ENCODE results near the gene MAGEB4.

MAGEB4 gene

DNA sequence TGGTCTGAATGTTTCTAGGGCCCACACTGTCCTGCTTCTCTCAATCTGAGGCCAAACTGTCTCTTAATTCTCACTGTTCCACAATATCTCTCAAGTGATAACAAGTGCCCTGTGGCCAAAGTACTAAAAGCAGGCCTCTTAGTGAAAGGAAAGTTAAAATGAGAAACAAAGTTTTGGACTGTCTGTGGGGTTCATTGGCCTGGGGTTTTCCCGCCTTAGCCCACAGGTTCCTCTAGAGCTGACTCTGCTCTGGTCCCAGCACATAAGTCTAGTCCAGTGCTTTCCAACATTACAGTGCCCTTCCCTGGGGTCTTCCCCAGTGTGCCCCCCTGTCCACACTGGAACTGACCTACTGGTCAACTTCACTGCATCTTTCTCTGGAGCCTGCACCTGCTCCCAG, 11.5 kb downstream of the MAGEB4 start:
- Histone ChIP-seq H2AFZ (ENCODE audit: low read length) (no peak overlapping the region), H3F3A (ENCODE audit: low read depth) (no peaks in the 10 kb centered on the region), H3K4me3 (ENCODE audit: low read length, poor library complexity, severe bottlenecking) (no peak overlapping the region), H3K79me2 (ENCODE audit: insufficient read depth, low read length) (no peaks in the 10 kb centered on the region), H3K36me3 (ENCODE audit: insufficient read depth, low read length) (no peaks in the 10 kb centered on the region), H3K9me2 (replicated peaks; ENCODE audit: low read depth, low read length) (no peaks in the 10 kb centered on the region), H3K9me3 (ENCODE audit: insufficient read depth, low read depth, low read length) (0 out of 2 replicates have a peak, but pooled peaks cover 3% of the 10 kb centered on the region), H3K9ac (ENCODE audit: low read depth, low read length, poor library complexity, severe bottlenecking) (no peak overlapping the region), H4K20me1 (ENCODE audit: insufficient read depth, low read length, poor library complexity, severe bottlenecking) (no peaks in the 10 kb centered on the region), H3K27me3 (ENCODE audit: insufficient read depth, low read length, poor library complexity, severe bottlenecking) (no peaks in the 10 kb centered on the region), H3K4me1 (ENCODE audit: insufficient read depth, low read length, poor library complexity, severe bottlenecking) (no peaks in the 10 kb centered on the region), H3K4me2 (ENCODE audit: low read depth, low read length, poor library complexity, severe bottlenecking) (no peak overlapping the region)
- TF ChIP-seq, protein P1, sequence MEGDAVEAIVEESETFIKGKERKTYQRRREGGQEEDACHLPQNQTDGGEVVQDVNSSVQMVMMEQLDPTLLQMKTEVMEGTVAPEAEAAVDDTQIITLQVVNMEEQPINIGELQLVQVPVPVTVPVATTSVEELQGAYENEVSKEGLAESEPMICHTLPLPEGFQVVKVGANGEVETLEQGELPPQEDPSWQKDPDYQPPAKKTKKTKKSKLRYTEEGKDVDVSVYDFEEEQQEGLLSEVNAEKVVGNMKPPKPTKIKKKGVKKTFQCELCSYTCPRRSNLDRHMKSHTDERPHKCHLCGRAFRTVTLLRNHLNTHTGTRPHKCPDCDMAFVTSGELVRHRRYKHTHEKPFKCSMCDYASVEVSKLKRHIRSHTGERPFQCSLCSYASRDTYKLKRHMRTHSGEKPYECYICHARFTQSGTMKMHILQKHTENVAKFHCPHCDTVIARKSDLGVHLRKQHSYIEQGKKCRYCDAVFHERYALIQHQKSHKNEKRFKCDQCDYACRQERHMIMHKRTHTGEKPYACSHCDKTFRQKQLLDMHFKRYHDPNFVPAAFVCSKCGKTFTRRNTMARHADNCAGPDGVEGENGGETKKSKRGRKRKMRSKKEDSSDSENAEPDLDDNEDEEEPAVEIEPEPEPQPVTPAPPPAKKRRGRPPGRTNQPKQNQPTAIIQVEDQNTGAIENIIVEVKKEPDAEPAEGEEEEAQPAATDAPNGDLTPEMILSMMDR (conservative IDR thresholded peaks at IDR 0.05; ENCODE audit: low read length): no peak
- TF ChIP-seq EZH2phosphoT487 (IDR thresholded peaks at IDR 0.05; ENCODE audit: borderline replicate concordance): no peak

DNA sequence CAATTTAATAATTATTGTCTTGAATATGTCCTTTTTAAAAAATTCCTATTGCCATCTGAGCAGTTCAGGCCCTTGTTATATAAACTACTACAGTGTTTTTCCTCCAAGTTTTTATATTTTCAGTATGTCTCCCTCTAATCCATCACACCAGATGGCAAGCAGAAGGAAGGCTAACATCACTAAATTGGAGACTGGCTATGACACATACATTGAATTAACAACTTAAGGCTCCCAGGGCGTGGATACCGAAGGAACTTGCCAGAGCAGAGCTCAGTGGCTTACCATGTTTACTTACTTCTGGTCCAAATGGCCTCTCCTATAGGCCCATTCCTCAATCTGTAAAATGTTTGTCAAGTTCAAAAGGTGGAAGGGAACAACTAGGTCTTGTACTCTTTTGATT, 18.1 kb downstream of the MAGEB4 start:
- Histone ChIP-seq H2AFZ (ENCODE audit: low read length) (no peak overlapping the region), H3K9me2 (replicated peaks; ENCODE audit: low read depth, low read length) (no peaks in the 10 kb centered on the region), H3F3A (ENCODE audit: low read depth) (no peaks in the 10 kb centered on the region), H3K9me3 (ENCODE audit: insufficient read depth, low read depth, low read length) (0 out of 2 replicates have a peak, but pooled peaks cover 3% of the 10 kb centered on the region), H3K27me3 (ENCODE audit: insufficient read depth, low read length, poor library complexity, severe bottlenecking) (no peaks in the 10 kb centered on the region), H3K4me1 (ENCODE audit: insufficient read depth, low read length, poor library complexity, severe bottlenecking) (peaks cover under 1% of the 10 kb centered on the region), H3K4me2 (ENCODE audit: low read depth, low read length, poor library complexity, severe bottlenecking) (no peak overlapping the region), H3K4me3 (ENCODE audit: low read length, poor library complexity, severe bottlenecking) (no peak overlapping the region), H3K79me2 (ENCODE audit: insufficient read depth, low read length) (no peaks in the 10 kb centered on the region), H3K36me3 (ENCODE audit: insufficient read depth, low read length) (no peaks in the 10 kb centered on the region), H4K20me1 (ENCODE audit: insufficient read depth, low read length, poor library complexity, severe bottlenecking) (no peaks in the 10 kb centered on the region), H3K9ac (ENCODE audit: low read depth, low read length, poor library complexity, severe bottlenecking) (no peak overlapping the region)
- TF ChIP-seq, protein P1 (conservative IDR thresholded peaks at IDR 0.05; ENCODE audit: low read length): no peak
- no peak for TF ChIP-seq EZH2phosphoT487 (IDR thresholded peaks at IDR 0.05; ENCODE audit: borderline replicate concordance)

DNA sequence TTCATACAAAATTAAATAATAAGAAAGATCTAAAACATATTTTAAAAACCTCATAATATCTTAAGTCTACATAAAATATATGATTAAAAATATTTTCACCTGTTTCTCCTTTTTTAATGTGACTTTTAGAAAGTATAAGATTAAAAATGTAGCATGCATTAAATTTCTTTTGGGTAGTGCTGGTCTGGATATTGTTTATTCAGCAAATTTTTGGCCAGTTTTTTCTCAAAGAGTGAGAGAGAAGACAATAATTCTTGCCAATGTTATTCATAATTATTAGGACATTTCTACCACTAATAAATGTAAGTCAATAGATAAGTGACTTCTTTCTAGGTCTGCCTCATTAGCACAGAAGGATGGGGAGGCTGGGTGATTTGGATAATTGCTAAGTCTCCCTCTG, 19.2 kb downstream of the MAGEB4 start:
- no peak overlapping the region for H3K9ac ChIP-seq (ENCODE audit: low read depth, low read length, poor library complexity, severe bottlenecking)
- H3K36me3 ChIP-seq (ENCODE audit: insufficient read depth, low read length): no peaks in the 10 kb centered on the region
- TF ChIP-seq, protein P1 (conservative IDR thresholded peaks at IDR 0.05; ENCODE audit: low read length): no peak
- no peak for TF ChIP-seq EZH2phosphoT487 (IDR thresholded peaks at IDR 0.05; ENCODE audit: borderline replicate concordance)
- no peaks in the 10 kb centered on the region for H3K27me3 ChIP-seq (ENCODE audit: insufficient read depth, low read length, poor library complexity, severe bottlenecking)
- no peak overlapping the region for H3K4me3 ChIP-seq (ENCODE audit: low read length, poor library complexity, severe bottlenecking)
- no peaks in the 10 kb centered on the region for H3K79me2 ChIP-seq (ENCODE audit: insufficient read depth, low read length)
- H3K9me3 ChIP-seq (ENCODE audit: insufficient read depth, low read depth, low read length): no peaks in the 10 kb centered on the region
- H3K9me2 ChIP-seq (replicated peaks; ENCODE audit: low read depth, low read length): no peaks in the 10 kb centered on the region
- H2AFZ ChIP-seq (ENCODE audit: low read length): no peak overlapping the region
- H3F3A ChIP-seq (ENCODE audit: low read depth): no peaks in the 10 kb centered on the region
- no peaks in the 10 kb centered on the region for H4K20me1 ChIP-seq (ENCODE audit: insufficient read depth, low read length, poor library complexity, severe bottlenecking)
- peaks cover 8% of the 10 kb centered on the region for H3K4me1 ChIP-seq (ENCODE audit: insufficient read depth, low read length, poor library complexity, severe bottlenecking)
- no peak overlapping the region for H3K4me2 ChIP-seq (ENCODE audit: low read depth, low read length, poor library complexity, severe bottlenecking)
